GM13977 (cell line): ENCODE measurements around the gene ITGA11.

ENCODE experiments used
- DNase-seq: peaks from one replicate; pipeline ENCODE4 v3.0.0; 2012; ENCODE audit warnings: low spot score
- in situ Hi-C: fragments of 300-500 bp; cut with MboI; formaldehyde crosslinking; loops from one replicate; pipeline ENCODE4 v1.12.0; 2022; ENCODE audit warnings: low sequenced_read_pairs, low pct_unique_long_range_greater_than_20kb, mixed read lengths, inconsistent platforms; ENCODE audit not compliant: unreplicated experiment
- TF ChIP-seq, protein P1 (sequence below): IDR thresholded peaks from 2 replicates; pipeline ENCODE4 v1.5.1; 2012; ENCODE audit warnings: mild to moderate bottlenecking, control low read depth; ENCODE audit not compliant: insufficient read depth; ENCODE audit errors: extremely low read depth, missing control alignments

The ITGA11 gene

DNA sequence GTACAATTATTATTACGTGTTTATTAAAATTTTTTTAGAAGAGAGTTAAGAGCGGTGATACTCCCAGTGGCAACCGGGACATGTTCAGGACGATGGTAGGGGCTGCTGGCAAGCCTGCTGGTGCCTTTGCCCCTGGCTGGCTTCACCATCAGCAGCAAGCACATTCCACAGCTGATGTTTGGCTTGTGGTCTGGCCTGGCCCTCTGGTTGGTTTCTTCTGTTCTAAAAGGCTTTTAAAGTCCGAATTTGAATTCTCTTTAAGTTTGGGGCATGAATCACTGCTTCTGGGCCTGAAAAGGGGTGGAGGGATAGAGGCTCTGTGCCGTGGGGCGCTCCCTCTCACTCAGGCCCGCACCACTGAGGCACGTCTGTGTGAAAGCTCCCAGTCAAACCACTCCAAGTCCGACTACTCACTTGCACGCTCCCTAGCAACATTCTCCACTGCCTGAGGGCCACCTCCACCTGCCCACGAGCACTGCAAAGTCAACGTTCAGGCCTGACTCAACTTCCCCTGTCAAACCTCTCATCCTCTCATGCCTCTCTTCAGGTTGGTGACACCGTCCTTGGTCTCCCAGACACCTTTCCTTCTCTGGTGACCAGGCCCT lies 10.1 kb downstream of the ITGA11 start:
- DNase-seq: no peak
- in situ Hi-C loops: no loop called here

DNA sequence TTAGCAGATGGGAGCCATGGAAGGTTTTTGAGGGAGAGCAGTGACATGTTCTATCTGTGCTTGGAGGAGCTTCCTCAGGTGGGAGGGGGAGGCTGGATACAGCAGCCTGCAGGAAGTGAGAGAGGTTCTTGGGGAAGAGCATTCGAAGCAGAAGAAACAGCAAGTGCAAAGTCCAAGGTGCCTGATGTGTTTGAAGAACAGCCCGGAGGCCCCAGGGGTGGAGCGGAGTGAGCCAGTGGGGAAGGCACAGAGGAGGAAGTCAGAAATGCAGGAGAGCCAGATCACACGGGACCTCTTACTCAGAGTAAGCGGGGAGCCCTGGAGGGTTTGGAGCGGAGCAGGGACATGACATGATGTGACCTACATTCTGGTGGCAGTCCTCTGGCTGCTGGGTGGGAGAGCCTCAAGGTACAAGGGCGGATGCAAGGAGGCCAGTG lies 10.8 kb downstream of the ITGA11 start:
- DNase-seq: no peak
- TF ChIP-seq, protein P1, sequence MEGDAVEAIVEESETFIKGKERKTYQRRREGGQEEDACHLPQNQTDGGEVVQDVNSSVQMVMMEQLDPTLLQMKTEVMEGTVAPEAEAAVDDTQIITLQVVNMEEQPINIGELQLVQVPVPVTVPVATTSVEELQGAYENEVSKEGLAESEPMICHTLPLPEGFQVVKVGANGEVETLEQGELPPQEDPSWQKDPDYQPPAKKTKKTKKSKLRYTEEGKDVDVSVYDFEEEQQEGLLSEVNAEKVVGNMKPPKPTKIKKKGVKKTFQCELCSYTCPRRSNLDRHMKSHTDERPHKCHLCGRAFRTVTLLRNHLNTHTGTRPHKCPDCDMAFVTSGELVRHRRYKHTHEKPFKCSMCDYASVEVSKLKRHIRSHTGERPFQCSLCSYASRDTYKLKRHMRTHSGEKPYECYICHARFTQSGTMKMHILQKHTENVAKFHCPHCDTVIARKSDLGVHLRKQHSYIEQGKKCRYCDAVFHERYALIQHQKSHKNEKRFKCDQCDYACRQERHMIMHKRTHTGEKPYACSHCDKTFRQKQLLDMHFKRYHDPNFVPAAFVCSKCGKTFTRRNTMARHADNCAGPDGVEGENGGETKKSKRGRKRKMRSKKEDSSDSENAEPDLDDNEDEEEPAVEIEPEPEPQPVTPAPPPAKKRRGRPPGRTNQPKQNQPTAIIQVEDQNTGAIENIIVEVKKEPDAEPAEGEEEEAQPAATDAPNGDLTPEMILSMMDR: no peak
- in situ Hi-C loops: no loop called here

More for the DNA sequence above, 10.1 kb downstream of the ITGA11 start:
- TF ChIP-seq, protein P1: no peak

DNA sequence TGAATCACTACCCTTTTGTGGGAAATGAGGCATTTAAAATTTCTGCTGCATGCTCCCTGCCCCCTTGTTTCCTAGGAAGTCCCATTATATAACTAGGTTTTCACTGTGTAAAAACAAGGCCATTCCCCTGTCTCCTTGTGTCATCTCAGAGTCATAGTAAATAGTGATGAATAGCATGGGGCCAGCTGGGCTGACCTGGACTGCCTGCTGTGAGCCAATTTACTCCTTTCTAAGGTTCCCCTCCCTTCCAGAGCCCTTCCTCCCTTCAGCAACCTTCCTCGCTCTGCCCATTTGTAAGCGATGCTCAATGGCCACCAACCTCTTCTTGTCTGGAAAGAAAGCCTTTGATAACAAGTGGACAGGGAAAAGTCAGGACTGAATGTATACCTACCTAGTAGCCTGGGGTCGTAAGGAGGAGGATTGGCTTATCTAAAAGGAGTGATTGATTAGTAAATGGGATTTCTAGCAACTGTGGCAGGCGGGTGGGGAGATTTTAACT lies 11.7 kb downstream of the ITGA11 start:
- TF ChIP-seq, protein P1: no peak
- in situ Hi-C loops: no loop called here
- DNase-seq: no peak

DNA sequence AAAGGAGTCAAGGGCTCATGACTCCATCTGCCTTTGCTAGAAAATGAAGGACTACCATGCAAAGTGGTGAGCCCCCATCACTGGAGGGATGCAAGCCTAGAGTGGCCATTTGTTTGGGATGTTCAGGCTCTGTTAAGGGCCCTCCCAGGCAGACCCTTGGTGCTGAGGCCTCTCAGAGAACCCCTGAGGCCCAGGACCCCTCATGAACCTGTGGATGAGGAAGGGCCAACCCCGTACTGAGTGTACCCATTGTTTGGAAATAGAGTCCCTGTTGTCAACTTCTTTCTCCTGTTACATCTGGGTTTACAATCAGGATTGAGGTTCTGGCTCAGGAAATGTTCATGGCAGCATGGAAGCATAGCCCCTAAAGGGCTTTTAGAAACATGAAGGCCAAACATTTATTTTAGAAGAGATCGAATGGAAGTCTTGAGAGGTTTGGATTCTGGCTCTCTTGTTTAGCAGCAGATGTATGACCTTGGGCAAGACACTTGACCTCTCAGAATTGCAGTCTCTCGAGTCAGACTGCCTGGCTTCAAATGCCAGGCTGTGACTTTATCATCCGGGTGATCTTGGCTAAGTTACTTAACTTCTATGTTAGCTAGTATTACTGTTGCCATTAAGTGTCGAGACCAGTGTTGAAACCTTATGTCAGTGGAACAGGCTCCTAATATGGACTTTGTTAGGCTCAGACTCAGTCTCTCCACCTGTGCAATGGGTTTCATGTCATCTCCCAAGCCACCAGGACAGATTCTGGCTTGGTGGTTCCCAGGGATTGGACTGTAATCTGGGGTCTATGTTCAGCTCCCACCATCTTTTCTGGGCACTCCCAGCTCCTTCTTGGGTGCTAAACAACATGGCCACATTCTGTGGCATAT lies 12.4 kb downstream of the ITGA11 start:
- in situ Hi-C loops: no loop called here
- no peak for DNase-seq
- TF ChIP-seq, protein P1: no peak

DNA sequence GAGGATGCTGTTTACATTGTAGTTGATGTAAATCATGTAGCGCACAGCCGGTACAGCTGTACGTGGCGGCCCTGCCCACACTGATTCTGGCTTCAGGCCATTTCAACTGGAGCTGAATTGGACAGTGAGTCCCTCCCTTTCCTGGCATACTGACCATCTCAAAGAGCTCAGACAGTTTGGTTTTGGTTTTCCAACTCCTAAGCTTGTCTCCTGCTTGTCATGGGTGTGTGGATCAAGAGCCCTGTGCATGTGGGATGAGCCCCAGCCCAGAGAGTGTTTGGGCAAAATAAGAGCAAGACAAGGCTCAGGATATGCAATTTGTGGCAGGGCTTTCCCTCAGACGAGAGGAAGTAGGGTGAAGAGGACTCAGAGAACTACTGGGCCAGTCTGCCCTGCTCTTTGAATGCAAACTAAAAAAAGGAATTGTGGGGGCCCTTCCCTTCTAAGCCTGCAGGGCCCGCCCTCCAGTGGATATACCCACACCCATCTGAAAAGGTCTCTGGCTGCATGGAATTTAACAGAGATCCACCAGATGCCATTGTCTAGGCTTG lies 13.3 kb downstream of the ITGA11 start:
- DNase-seq: no peak
- TF ChIP-seq, protein P1: no peak
- in situ Hi-C loops: no loop called here

DNA sequence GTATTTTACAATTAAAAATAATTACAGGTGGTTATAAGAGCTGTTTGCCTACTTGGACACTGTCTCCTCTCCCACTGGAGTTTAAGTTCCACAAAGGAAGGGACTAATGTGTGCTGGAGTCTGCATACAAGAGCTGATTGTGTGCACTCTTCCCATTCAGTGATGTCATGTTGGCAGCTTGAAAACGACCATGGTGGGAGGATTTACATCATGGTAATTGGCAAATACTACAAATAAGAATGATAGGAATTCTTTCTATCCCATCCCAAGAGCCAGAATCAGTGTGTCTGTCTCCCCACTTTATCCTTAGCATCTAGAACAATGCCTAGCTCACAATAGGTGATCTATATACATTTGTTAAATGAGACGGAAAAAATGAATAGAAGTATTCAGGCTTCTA lies 14.1 kb downstream of the ITGA11 start:
- TF ChIP-seq, protein P1: no peak
- in situ Hi-C loops: no loop called here
- no peak for DNase-seq
